HL-60 (cell line): ENCODE measurements around the gene ARNT2.

Experiments
- DNase-seq, 2 experiments: peaks; one replicate each; pipeline ENCODE4 v3.0.0-alpha.2; 2010 to 2020; ENCODE audit warnings: low read depth in 1 of 2, low spot score in 1 of 2
- H3K27ac ChIP-seq: fragments of 250-450 bp; sonication (Bioruptor Pico); replicated peaks from 2 replicates; pipeline ENCODE4 v1.5.1; 2020; ENCODE audit warnings: mild to moderate bottlenecking, moderate library complexity
- H3K27me3 ChIP-seq: fragments of 250-450 bp; sonication (Bioruptor Pico); 2 replicates; pipeline ENCODE4 v1.5.1; 2021; ENCODE audit warnings: mild to moderate bottlenecking, moderate library complexity; ENCODE audit not compliant: insufficient read depth, poor library complexity, severe bottlenecking
- H3K4me3 ChIP-seq: replicated peaks from 2 replicates; pipeline ENCODE4 v1.5.1; 2011; ENCODE audit warnings: mild to moderate bottlenecking, control low read depth, low read length; ENCODE audit not compliant: insufficient read depth
- GABPA ChIP-seq: IDR thresholded peaks from 2 replicates; pipeline ENCODE4 v1.6.1; 2012; ENCODE audit warnings: low read depth
- POLR2AphosphoS5 ChIP-seq: IDR thresholded peaks from 2 replicates; pipeline ENCODE4 v1.6.1; 2012; ENCODE audit warnings: low read depth
- REST ChIP-seq: IDR thresholded peaks from 2 replicates; pipeline ENCODE4 v1.6.1; 2012; ENCODE audit warnings: low read depth; ENCODE audit not compliant: insufficient replicate concordance
- SPI1 ChIP-seq: IDR thresholded peaks from 2 replicates; pipeline ENCODE4 v1.6.1; 2012; ENCODE audit warnings: low read depth, mild to moderate bottlenecking, borderline replicate concordance
- TF ChIP-seq, protein P1 (sequence below): IDR thresholded peaks from one replicate; pipeline ENCODE4 v1.5.1; 2011; ENCODE audit warnings: low read length, control low read depth, inconsistent platforms; ENCODE audit not compliant: insufficient read depth

The ARNT2 gene

DNA sequence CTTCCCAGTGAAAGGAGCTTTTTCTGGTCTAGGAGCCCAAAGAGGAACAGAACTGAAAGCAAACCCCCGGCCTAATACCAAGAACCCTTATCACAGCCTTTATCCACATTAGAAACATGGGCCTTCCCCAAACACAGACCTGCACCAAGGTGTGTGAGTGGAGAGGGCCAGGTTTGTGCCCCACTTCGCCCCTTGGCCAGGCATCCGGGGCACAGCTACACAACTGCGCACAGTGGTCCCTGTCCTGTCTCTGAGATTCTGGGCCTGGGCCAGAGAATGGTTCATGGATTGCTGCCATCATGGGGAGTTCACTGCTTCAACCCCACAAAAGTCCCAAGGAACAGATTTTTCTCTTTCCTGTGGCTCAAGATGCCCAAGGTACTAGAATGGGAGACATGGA, 165.5 kb downstream of the ARNT2 start:
- DNase-seq, result no peak
- no peak for TF ChIP-seq POLR2AphosphoS5
- no peak for TF ChIP-seq GABPA
- TF ChIP-seq, protein P1, sequence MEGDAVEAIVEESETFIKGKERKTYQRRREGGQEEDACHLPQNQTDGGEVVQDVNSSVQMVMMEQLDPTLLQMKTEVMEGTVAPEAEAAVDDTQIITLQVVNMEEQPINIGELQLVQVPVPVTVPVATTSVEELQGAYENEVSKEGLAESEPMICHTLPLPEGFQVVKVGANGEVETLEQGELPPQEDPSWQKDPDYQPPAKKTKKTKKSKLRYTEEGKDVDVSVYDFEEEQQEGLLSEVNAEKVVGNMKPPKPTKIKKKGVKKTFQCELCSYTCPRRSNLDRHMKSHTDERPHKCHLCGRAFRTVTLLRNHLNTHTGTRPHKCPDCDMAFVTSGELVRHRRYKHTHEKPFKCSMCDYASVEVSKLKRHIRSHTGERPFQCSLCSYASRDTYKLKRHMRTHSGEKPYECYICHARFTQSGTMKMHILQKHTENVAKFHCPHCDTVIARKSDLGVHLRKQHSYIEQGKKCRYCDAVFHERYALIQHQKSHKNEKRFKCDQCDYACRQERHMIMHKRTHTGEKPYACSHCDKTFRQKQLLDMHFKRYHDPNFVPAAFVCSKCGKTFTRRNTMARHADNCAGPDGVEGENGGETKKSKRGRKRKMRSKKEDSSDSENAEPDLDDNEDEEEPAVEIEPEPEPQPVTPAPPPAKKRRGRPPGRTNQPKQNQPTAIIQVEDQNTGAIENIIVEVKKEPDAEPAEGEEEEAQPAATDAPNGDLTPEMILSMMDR, result no peak
- TF ChIP-seq REST, result no peak
- no peak for TF ChIP-seq SPI1
- no peak overlapping the region for H3K27ac ChIP-seq
- H3K27me3 ChIP-seq, result no peaks in the 10 kb centered on the region
- no peak overlapping the region for H3K4me3 ChIP-seq

GRCh38 chr15:80570553-80570952, 166.4 kb downstream of the ARNT2 start:
- Histone ChIP-seq H3K4me3 (no peak overlapping the region), H3K27me3 (no peaks in the 10 kb centered on the region), H3K27ac (no peak overlapping the region)
- TF ChIP-seq REST (no peak), POLR2AphosphoS5 (no peak), SPI1 (no peak), GABPA (no peak)
- TF ChIP-seq, protein P1, result no peak
- no peak for DNase-seq

DNA sequence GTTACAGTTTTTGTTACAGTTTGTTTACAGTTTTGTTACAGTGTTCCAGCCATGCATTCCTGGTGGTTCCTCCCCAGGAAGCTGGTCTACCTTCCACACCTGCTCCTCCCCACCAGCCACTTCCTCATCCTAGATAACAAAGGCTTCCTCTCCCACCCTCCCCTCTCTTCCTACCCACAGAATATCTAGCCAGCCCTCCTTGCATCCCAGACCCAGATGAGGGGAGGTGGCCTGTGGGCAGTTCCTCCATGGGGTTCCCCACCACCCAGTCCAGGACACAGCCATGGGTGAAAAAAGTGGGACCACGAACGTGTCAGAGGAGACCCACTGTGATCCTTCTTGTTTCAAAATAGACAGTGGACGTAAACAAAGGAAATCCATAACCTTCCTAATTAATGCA, 168.2 kb downstream of the ARNT2 start:
- Histone ChIP-seq H3K27me3 (no peaks in the 10 kb centered on the region), H3K27ac (no peak overlapping the region), H3K4me3 (no peak overlapping the region)
- TF ChIP-seq GABPA, result no peak
- no peak for TF ChIP-seq POLR2AphosphoS5
- TF ChIP-seq, protein P1, result no peak
- no peak for TF ChIP-seq SPI1
- TF ChIP-seq REST, result no peak
- DNase-seq, result no peak
